AG09309 (cell line): ENCODE results near the gene ZNF79.

Source experiments
- DNase-seq: peaks from one replicate; pipeline ENCODE4 v3.0.0-alpha.2; 2010; ENCODE audit warnings: low read depth
- H3K4me3 ChIP-seq: 2 replicates; pipeline ENCODE4 v1.5.1; 2011; ENCODE audit warnings: mild to moderate bottlenecking, low read depth, low read length, moderate library complexity; ENCODE audit not compliant: control insufficient read depth
- TF ChIP-seq, protein P1 (sequence below): IDR thresholded peaks from 2 replicates; pipeline ENCODE4 v1.5.1; 2011; ENCODE audit warnings: mild to moderate bottlenecking, low read depth, low read length, inconsistent platforms; ENCODE audit not compliant: insufficient read depth, control insufficient read depth; ENCODE audit errors: missing control alignments

ZNF79 gene

DNA sequence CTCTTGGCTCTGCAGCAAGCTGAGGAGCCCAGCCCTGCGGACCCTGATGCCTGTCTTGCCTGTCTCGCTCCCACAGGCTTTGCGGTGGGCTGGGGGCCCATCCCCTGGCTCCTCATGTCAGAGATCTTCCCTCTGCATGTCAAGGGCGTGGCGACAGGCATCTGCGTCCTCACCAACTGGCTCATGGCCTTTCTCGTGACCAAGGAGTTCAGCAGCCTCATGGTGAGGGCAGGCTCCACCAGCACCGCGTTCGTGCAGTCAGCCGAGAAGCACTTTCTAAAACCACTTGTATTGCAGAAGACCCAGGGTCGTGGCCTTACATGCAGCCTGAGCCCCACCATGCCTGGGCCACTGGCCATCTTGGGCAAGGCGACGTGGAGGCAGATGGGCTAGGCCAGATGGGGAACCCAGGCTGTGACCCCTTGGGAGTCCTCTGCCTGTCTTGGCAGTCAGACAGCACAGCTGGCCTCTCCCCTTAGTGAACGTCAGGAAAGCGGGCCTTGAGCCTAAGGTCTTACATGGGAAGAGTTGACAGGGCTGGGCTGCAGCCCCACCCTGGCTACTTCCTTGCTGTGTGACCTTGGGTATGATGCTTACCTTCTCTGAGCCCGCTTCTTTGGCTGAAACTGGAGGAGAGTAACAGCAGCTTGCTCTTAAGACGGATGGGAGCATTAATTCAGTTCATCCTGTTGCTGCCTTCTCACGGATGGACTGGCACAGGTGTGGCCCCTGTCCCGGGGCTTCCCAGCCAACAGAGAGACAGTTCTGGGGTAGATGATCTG is 18.6 kb upstream of the ZNF79 start:
- DNase-seq = no peak
- TF ChIP-seq, protein P1, sequence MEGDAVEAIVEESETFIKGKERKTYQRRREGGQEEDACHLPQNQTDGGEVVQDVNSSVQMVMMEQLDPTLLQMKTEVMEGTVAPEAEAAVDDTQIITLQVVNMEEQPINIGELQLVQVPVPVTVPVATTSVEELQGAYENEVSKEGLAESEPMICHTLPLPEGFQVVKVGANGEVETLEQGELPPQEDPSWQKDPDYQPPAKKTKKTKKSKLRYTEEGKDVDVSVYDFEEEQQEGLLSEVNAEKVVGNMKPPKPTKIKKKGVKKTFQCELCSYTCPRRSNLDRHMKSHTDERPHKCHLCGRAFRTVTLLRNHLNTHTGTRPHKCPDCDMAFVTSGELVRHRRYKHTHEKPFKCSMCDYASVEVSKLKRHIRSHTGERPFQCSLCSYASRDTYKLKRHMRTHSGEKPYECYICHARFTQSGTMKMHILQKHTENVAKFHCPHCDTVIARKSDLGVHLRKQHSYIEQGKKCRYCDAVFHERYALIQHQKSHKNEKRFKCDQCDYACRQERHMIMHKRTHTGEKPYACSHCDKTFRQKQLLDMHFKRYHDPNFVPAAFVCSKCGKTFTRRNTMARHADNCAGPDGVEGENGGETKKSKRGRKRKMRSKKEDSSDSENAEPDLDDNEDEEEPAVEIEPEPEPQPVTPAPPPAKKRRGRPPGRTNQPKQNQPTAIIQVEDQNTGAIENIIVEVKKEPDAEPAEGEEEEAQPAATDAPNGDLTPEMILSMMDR = no peak
- no peak overlapping the region for H3K4me3 ChIP-seq

DNA sequence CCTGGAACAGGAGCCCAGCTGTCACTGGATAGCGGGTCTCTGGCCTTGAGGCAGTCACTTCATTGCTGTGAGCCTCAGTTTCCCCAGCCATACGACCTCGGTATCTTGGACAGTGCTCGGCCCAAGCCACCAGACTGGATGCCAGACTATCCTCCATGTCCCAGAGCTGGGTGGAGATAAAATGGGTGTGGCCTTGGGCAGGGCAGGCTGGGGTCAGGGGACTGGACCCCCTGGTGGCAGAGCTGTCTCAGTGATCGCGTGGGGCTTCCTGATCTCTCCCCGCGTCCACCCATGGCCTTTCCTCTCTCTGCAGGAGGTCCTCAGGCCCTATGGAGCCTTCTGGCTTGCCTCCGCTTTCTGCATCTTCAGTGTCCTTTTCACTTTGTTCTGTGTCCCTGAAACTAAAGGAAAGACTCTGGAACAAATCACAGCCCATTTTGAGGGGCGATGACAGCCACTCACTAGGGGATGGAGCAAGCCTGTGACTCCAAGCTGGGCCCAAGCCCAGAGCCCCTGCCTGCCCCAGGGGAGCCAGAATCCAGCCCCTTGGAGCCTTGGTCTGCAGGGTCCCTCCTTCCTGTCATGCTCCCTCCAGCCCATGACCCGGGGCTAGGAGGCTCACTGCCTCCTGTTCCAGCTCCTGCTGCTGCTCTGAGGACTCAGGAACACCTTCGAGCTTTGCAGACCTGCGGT is 17.2 kb upstream of the ZNF79 start:
- TF ChIP-seq, protein P1 = no peak
- DNase-seq = no peak
- no peak overlapping the region for H3K4me3 ChIP-seq

DNA sequence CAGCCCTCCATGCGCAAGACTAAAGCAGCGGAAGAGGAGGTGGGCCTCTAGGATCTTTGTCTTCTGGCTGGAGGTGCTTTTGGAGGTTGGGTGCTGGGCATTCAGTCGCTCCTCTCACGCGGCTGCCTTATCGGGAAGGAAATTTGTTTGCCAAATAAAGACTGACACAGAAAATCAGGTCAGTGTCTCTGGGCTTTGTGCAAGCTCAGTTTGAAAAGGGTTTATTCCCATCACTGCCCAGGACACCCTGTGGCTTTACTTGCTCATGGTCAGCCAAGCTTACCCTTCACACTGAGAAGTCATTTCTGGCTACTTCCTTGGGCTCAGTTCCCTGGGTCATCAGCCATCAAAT is 16.7 kb upstream of the ZNF79 start:
- no peak overlapping the region for H3K4me3 ChIP-seq
- TF ChIP-seq, protein P1 = no peak
- DNase-seq = no peak

DNA sequence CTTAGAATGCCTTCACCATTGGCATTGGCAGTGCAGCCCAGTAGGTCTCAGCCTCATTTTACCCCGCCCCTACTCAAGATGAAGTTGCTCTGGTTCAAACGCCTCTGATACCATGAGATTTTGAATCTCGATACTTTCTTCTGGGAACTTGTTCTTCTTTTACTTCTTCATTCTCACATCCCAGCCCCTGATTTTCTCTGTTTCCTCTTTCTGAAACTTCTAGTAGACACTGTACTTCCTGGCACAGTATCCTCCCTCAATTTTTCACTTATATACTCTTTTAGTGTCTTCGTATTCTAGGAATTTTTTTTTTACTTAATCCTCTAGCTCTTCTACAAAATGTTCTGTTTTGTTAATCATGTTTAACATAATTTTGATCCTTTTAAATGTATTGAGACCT is 13.1 kb upstream of the ZNF79 start:
- DNase-seq = no peak
- H3K4me3 ChIP-seq = no peak overlapping the region
- TF ChIP-seq, protein P1 = no peak

DNA sequence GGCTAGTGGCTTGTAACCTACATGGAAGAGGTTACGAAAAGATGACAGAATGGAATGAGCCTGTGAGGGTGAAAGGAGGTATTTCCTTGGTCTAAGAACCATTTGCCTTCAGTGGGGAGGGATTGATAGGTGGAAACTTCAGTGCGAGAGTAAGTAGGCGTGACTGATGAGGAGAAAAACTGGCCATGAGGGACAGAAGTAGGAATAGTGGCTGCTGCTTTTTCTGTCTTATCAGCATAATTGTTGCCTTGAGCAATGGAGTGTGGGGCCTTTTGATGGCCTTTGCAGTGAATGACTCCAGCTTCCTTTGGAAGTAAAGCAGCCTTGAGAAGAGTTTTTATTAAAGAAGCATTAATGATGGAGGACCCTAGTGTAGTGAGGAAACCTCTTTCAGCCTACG is 9.0 kb upstream of the ZNF79 start:
- TF ChIP-seq, protein P1 = no peak
- DNase-seq = no peak
- no peak overlapping the region for H3K4me3 ChIP-seq

DNA sequence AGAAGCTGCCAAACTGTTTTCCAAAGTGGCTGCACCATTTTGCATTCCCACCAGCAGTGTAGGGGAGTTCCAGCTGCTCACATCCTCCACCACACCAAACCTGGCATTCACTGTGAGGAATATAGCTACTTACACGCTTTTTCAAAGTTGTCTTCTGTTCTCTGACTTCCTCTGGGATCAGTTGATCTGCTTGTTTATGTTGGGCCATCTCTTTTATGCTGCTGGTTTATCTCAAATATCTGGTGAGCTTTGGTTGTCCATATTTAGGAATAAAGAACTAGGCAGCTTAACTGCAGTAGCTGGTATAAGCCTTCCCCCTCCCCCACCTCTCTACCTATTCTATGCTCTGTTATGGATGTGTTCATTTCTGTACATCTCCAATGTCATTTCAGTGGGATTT is 8.5 kb upstream of the ZNF79 start:
- H3K4me3 ChIP-seq = no peak overlapping the region
- TF ChIP-seq, protein P1 = no peak
- no peak for DNase-seq
